Measurements from ENCODE around the gene ERVFRD-1. TPM values are rescaled to one million over a fixed set of nuclear protein-coding genes. Genes with fewer than 3 reads are reported as not detected.

ERVFRD-1 gene
- total RNA-seq, 1 experiment from 2014 or later, result not detected

GRCh38 chr6:11054722-11055121 lies 56.8 kb downstream of the ERVFRD-1 start:
- H3K9ac ChIP-seq (ENCODE audit: low read length), result no peak overlapping the region
- no peaks in the 10 kb centered on the region for H3K27me3 ChIP-seq (ENCODE audit: low read length)
- no peak overlapping the region for H3K4me2 ChIP-seq (ENCODE audit: low read length)
- no peaks in the 10 kb centered on the region for H3K36me3 ChIP-seq (ENCODE audit: low read depth, low read length)
- intact Hi-C loops (cut with micrococcal nuclease), result no loop called here
- no peak overlapping the region for H2AFZ ChIP-seq (ENCODE audit: low read length)
- no peak for DNase-seq
- ChIA-PET CTCF (no interaction called here), POLR2A (ENCODE audit: unreplicated experiment) (no interaction called here)
- H3K4me1 ChIP-seq (ENCODE audit: insufficient read depth, low read length), result no peaks in the 10 kb centered on the region
- no peak overlapping the region for H3K27ac ChIP-seq (ENCODE audit: low read length)
- TF ChIP-seq EZH2phosphoT487 (IDR thresholded peaks at IDR 0.05; ENCODE audit: borderline replicate concordance, low read length) (no peak), CTCF (conservative IDR thresholded peaks at IDR 0.05; ENCODE audit: low read depth, low read length) (no peak), EZH2 (IDR thresholded peaks at IDR 0.05; ENCODE audit: low read length, unreplicated experiment) (no peak)
- H3K79me2 ChIP-seq (ENCODE audit: low read length), result no peaks in the 10 kb centered on the region
- H4K20me1 ChIP-seq (ENCODE audit: low read length), result no peaks in the 10 kb centered on the region
- ATAC-seq, result no peak
- no peaks in the 10 kb centered on the region for H3K9me3 ChIP-seq (ENCODE audit: low read length)
- no peaks in the 10 kb centered on the region for H3F3A ChIP-seq (ENCODE audit: low read length, unreplicated experiment)
- no TSS peak for BruUV-seq (replicated peaks)
- H3K4me3 ChIP-seq (ENCODE audit: low read length), result no peak overlapping the region
- H3K9me2 ChIP-seq (replicated peaks; ENCODE audit: low read length), result no peaks in the 10 kb centered on the region

GRCh38 chr6:11053307-11053706 lies 58.2 kb downstream of the ERVFRD-1 start:
- Histone ChIP-seq H3K27ac (ENCODE audit: low read length) (no peak overlapping the region), H3K4me3 (ENCODE audit: low read length) (no peak overlapping the region), H2AFZ (ENCODE audit: low read length) (no peak overlapping the region), H3K4me1 (ENCODE audit: insufficient read depth, low read length) (no peaks in the 10 kb centered on the region), H3K36me3 (ENCODE audit: low read depth, low read length) (no peaks in the 10 kb centered on the region), H3K9ac (ENCODE audit: low read length) (no peak overlapping the region), H3K9me3 (ENCODE audit: low read length) (no peaks in the 10 kb centered on the region), H3K79me2 (ENCODE audit: low read length) (no peaks in the 10 kb centered on the region), H3K4me2 (ENCODE audit: low read length) (no peak overlapping the region), H3K27me3 (ENCODE audit: low read length) (no peaks in the 10 kb centered on the region), H3F3A (ENCODE audit: low read length, unreplicated experiment) (no peaks in the 10 kb centered on the region), H3K9me2 (replicated peaks; ENCODE audit: low read length) (no peaks in the 10 kb centered on the region), H4K20me1 (ENCODE audit: low read length) (no peaks in the 10 kb centered on the region)
- TF ChIP-seq EZH2phosphoT487 (IDR thresholded peaks at IDR 0.05; ENCODE audit: borderline replicate concordance, low read length) (no peak), CTCF (conservative IDR thresholded peaks at IDR 0.05; ENCODE audit: low read depth, low read length) (no peak), EZH2 (IDR thresholded peaks at IDR 0.05; ENCODE audit: low read length, unreplicated experiment) (no peak)
- no peak for ATAC-seq
- DNase-seq, result no peak
- BruUV-seq (replicated peaks), result no TSS peak
- intact Hi-C loops (cut with micrococcal nuclease), result no loop called here
- POLR2A ChIA-PET (ENCODE audit: unreplicated experiment), result no interaction called here
- CTCF ChIA-PET, result interaction anchor here (0.5 to 0.7 kb wide), 3 partner anchors 30 to 231 kb away, joined by 3 to 6 read pairs (median 5); no protein-coding TSS in a partner anchor

Other genes starting within 250 kb of the ERVFRD-1 start
- not detected in 2 replicates for gene GCM2, start 229.7 kb downstream of the ERVFRD-1 start, total RNA-seq (2014; rRNA removed)
- 0.07 and 2.4 TPM in 2 replicates for gene SYCP2L, start 224.7 kb downstream of the ERVFRD-1 start, total RNA-seq (2014; rRNA removed)
- gene ELOVL2, start 67.4 kb downstream of the ERVFRD-1 start, total RNA-seq (2014; rRNA removed), result 0.91 and 1.8 TPM in 2 replicates
- 7.1 and 9.0 TPM in 2 replicates for gene SMIM13, start 17.9 kb downstream of the ERVFRD-1 start, total RNA-seq (2014; rRNA removed)
- 12.1 and 13.9 TPM in 2 replicates for gene NEDD9, start 120.9 kb upstream of the ERVFRD-1 start, total RNA-seq (2014; rRNA removed)